PC-9 (cell line): Measurements from ENCODE around the gene SASH1. TPM values are rescaled to one million over a fixed set of nuclear protein-coding genes. Genes with fewer than 3 reads are reported as not detected.

Source experiments
- BruUV-seq: library from RNA; stranded (reverse); fragments of 400-500 nt; replicated peaks from 2 replicates; lab custom pipeline; 2021; lab: Mats Ljungman, UMichigan
- CTCF ChIA-PET: fragments of 300-600 bp; sonication (Branson Sonifier 250); formaldehyde crosslinking; loops from one replicate; lab custom pipeline; 2022; ENCODE audit warnings: antibody characterized with exemption; lab: Charles Lee
- POLR2A ChIA-PET: fragments of 300-600 bp; sonication (Branson Sonifier 250); formaldehyde crosslinking; loops from one replicate; lab custom pipeline; 2022; ENCODE audit warnings: antibody characterized with exemption; ENCODE audit not compliant: unreplicated experiment; lab: Charles Lee
- DNase-seq, 2 experiments: peaks; one replicate each; pipeline versions ENCODE4 v3.0.0 to v3.0.0-alpha.2; 2015 to 2022; ENCODE audit warnings: mixed read lengths in 1 of 2
- H2AFZ ChIP-seq: fragments of 200-600 bp; sonication (generic); 2 replicates; pipeline ENCODE4 v1.8.1; 2017; ENCODE audit warnings: antibody characterized with exemption
- H3F3A ChIP-seq: fragments of 200-600 bp; sonication (generic); 2 replicates; pipeline ENCODE4 v1.8.1; 2017; ENCODE audit warnings: antibody characterized with exemption, mild to moderate bottlenecking, low read depth; ENCODE audit not compliant: insufficient read depth
- H3K27ac ChIP-seq: fragments of 200-600 bp; sonication (generic); 2 replicates; pipeline ENCODE4 v1.6.1; 2016; ENCODE audit warnings: mixed run types
- H3K27me3 ChIP-seq: fragments of 200-600 bp; sonication (generic); 2 replicates; pipeline ENCODE4 v1.6.1; 2016; ENCODE audit warnings: low read depth, mixed run types; ENCODE audit not compliant: insufficient read depth
- H3K36me3 ChIP-seq: fragments of 200-600 bp; sonication (generic); 2 replicates; pipeline ENCODE4 v1.6.1; 2016; ENCODE audit warnings: low read depth, mixed run types
- H3K4me1 ChIP-seq: fragments of 200-600 bp; sonication (generic); replicated peaks from 2 replicates; pipeline ENCODE4 v1.6.1; 2016; ENCODE audit warnings: mixed run types; ENCODE audit not compliant: insufficient read depth
- H3K4me2 ChIP-seq: fragments of 200-600 bp; sonication (generic); 2 replicates; pipeline ENCODE4 v1.6.1; 2017; ENCODE audit warnings: mixed run types
- H3K4me3 ChIP-seq: fragments of 200-600 bp; sonication (generic); 2 replicates; pipeline ENCODE4 v1.6.1; 2016; ENCODE audit warnings: mixed run types
- H3K79me2 ChIP-seq: fragments of 200-600 bp; sonication (generic); 2 replicates; pipeline ENCODE4 v1.6.1; 2017; ENCODE audit warnings: low read depth, mixed run types
- H3K9me2 ChIP-seq: fragments of 200-600 bp; sonication (generic); 2 replicates; pipeline ENCODE4 v1.8.1; 2017; ENCODE audit warnings: mild to moderate bottlenecking; ENCODE audit not compliant: insufficient read depth
- H3K9me3 ChIP-seq: fragments of 200-600 bp; sonication (generic); 2 replicates; pipeline ENCODE4 v1.8.1; 2016; ENCODE audit warnings: low read depth; ENCODE audit not compliant: insufficient read depth
- H4K20me1 ChIP-seq: fragments of 200-600 bp; sonication (generic); 2 replicates; pipeline ENCODE4 v1.8.1; 2017; ENCODE audit not compliant: insufficient read depth
- EZH2 ChIP-seq: fragments of 200-600 bp; sonication (generic); IDR thresholded peaks from 2 replicates; pipeline ENCODE4 v1.8.0; 2017; ENCODE audit warnings: antibody characterized with exemption, low read depth
- intact Hi-C: fragments of 100-400 bp; cut with micrococcal nuclease; formaldehyde crosslinking; loops from one replicate; pipeline ENCODE4 v1.10.0; 2022; ENCODE audit not compliant: unreplicated experiment
- total RNA-seq: library from RNA; stranded (reverse); gene quantifications from 2 replicates; pipeline ENCODE4 v1.2.3, GENCODE V29; 2021
- TF ChIP-seq, protein P1 (sequence below): fragments of 200-600 bp; sonication (generic); conservative IDR thresholded peaks from 2 replicates; pipeline ENCODE4 v1.6.1; 2017; ENCODE audit warnings: mixed run types, antibody characterized with exemption, mild to moderate bottlenecking, moderate library complexity

Gene SASH1
- total RNA-seq, 1 experiment from 2014 or later = 32.9 TPM

GRCh38 chr6:148328876-148329555 is 13.6 kb upstream of the SASH1 start:
- Histone ChIP-seq H3K4me3 (no peak overlapping the region), H3K79me2 (no peaks in the 10 kb centered on the region), H3K4me1 (peaks cover 27% of the 10 kb centered on the region), H2AFZ (no peak overlapping the region), H3F3A (peaks cover 16% of the 10 kb centered on the region; the same call in 1 of the 2 replicates), H3K36me3 (no peaks in the 10 kb centered on the region), H3K27ac (no peak overlapping the region), H3K9me2 (no peaks in the 10 kb centered on the region), H3K27me3 (no peaks in the 10 kb centered on the region), H3K4me2 (no peak overlapping the region), H3K9me3 (no peaks in the 10 kb centered on the region), H4K20me1 (no peaks in the 10 kb centered on the region)
- TF ChIP-seq, protein P1, sequence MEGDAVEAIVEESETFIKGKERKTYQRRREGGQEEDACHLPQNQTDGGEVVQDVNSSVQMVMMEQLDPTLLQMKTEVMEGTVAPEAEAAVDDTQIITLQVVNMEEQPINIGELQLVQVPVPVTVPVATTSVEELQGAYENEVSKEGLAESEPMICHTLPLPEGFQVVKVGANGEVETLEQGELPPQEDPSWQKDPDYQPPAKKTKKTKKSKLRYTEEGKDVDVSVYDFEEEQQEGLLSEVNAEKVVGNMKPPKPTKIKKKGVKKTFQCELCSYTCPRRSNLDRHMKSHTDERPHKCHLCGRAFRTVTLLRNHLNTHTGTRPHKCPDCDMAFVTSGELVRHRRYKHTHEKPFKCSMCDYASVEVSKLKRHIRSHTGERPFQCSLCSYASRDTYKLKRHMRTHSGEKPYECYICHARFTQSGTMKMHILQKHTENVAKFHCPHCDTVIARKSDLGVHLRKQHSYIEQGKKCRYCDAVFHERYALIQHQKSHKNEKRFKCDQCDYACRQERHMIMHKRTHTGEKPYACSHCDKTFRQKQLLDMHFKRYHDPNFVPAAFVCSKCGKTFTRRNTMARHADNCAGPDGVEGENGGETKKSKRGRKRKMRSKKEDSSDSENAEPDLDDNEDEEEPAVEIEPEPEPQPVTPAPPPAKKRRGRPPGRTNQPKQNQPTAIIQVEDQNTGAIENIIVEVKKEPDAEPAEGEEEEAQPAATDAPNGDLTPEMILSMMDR = no peak
- TF ChIP-seq EZH2 = no peak
- DNase-seq = no peak
- POLR2A ChIA-PET = no interaction called here
- BruUV-seq = no TSS peak
- intact Hi-C loops = no loop called here
- CTCF ChIA-PET = no interaction called here

GRCh38 chr6:148329596-148330381 is 12.8 kb upstream of the SASH1 start:
- no peaks in the 10 kb centered on the region for H3K79me2 ChIP-seq
- peak in 1 of 2 experiments; percentile 69 for DNase-seq
- intact Hi-C loops = no loop called here
- peaks cover 8% of the 10 kb centered on the region; the same call in 1 of the 2 replicates for H3F3A ChIP-seq
- no peak overlapping the region for H3K27ac ChIP-seq
- H3K9me2 ChIP-seq = no peaks in the 10 kb centered on the region
- CTCF ChIA-PET = interaction anchor here (0.6 kb wide), 1 partner anchor 69 kb away, joined by 4 read pairs; no protein-coding TSS in a partner anchor
- no peak overlapping the region for H2AFZ ChIP-seq
- H4K20me1 ChIP-seq = no peaks in the 10 kb centered on the region
- peaks cover 20% of the 10 kb centered on the region for H3K4me1 ChIP-seq
- H3K9me3 ChIP-seq = no peaks in the 10 kb centered on the region
- TF ChIP-seq, protein P1 = no peak
- no peak for TF ChIP-seq EZH2
- no peak overlapping the region for H3K4me2 ChIP-seq
- no peaks in the 10 kb centered on the region for H3K27me3 ChIP-seq
- no peak overlapping the region for H3K4me3 ChIP-seq
- no peaks in the 10 kb centered on the region for H3K36me3 ChIP-seq
- POLR2A ChIA-PET = no interaction called here
- no TSS peak for BruUV-seq

DNA sequence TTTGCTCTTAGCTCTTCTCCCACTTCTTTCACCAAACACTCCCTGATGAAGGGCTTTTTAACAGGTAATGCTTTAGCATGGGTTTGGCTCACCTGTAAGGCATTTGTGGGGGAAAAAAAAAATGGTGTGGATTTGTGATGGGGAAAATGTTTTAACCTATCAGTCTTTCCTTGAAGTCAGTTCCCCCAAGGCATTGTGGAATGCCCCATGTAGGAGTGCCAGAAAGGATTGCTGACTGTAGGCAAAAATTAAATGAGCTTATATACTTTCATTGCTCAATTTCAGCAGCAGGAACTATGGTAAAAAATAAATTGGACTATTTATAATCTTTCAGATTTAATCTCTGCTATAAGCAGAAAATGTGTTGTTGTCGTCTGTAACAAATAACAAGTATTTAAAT is 10.6 kb upstream of the SASH1 start:
- H3K4me2 ChIP-seq = no peak overlapping the region
- H3K27ac ChIP-seq = no peak overlapping the region
- no peaks in the 10 kb centered on the region for H3K36me3 ChIP-seq
- CTCF ChIA-PET = no interaction called here
- no peaks in the 10 kb centered on the region for H3F3A ChIP-seq
- H3K27me3 ChIP-seq = no peaks in the 10 kb centered on the region
- intact Hi-C loops = no loop called here
- H2AFZ ChIP-seq = no peak overlapping the region
- no peak overlapping the region for H3K4me3 ChIP-seq
- TF ChIP-seq, protein P1 = no peak
- TF ChIP-seq EZH2 = no peak
- no peaks in the 10 kb centered on the region for H3K79me2 ChIP-seq
- DNase-seq = no peak
- H3K4me1 ChIP-seq = 0 out of 2 replicates have a peak, but pooled peaks cover 7% of the 10 kb centered on the region
- no peaks in the 10 kb centered on the region for H3K9me2 ChIP-seq
- POLR2A ChIA-PET = interaction anchor here (0.6 kb wide), 1 partner anchor 162 kb away, joined by 9 read pairs; no protein-coding TSS in a partner anchor
- no TSS peak for BruUV-seq
- no peaks in the 10 kb centered on the region for H4K20me1 ChIP-seq
- no peaks in the 10 kb centered on the region for H3K9me3 ChIP-seq
